NCI-H2107 treated with DMSO at 0.1 percent for 48 hours (cell line): ENCODE data around the gene MVK.
A peak's percentile ranks its signal among the peaks of the same experiment; 100 is the strongest.
"Not testable (repeated sequence)": the region's sequence is repeated elsewhere in the genome, so short reads cannot be mapped to it uniquely, and the experiment has no call there.

ENCODE experiments used
- DNase-seq: peaks from one replicate; lab custom pipeline; 2025; ENCODE audit not compliant: unreplicated experiment; lab: John Stamatoyannopoulos, UW

MVK gene

DNA sequence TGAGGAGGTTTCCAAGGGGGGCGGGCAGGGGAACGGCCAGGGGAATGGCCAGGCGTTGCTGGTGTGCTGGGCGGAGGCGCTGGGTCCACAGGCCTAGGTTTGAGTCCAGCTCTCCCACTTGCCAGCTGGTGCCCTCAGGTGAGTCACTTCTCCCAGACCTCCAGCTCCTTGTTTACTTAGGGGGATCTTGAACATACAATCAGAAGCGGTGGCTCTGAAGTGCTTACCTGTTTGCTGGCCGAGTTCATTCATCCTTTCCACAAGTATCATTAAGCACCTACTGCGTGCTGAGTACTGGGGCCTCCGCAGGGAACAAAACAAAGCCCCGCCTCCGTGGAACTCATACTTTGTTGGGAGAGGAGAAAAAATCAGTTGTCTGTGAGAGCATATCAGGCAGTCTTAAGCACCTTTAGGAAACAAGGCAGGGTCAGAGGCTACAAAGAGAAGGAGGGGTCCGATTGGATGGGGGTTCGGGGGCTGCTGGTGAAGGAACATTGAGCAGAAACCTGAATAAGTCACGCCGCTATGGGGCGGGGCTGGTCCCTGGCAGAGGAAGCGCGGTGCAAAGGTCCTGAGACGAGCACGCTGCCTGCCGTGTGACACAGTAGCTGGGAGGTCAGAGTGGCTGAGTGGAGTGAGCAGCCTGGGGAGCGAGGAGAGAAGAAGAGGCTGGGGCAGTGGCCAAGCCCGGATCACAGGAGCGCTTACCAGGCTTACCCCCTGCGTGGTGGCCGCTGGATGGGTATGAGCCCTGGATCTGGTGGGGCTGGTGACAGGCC lies 15.1 kb downstream of the MVK start:
- DNase-seq, result no peak

GRCh38 chr12:109589240-109589590 lies 15.6 kb downstream of the MVK start:
- no peak for DNase-seq

GRCh38 chr12:109589691-109590245 lies 16.2 kb downstream of the MVK start:
- DNase-seq, result no peak

GRCh38 chr12:109590566-109590965 lies 17.0 kb downstream of the MVK start:
- no peak for DNase-seq

DNA sequence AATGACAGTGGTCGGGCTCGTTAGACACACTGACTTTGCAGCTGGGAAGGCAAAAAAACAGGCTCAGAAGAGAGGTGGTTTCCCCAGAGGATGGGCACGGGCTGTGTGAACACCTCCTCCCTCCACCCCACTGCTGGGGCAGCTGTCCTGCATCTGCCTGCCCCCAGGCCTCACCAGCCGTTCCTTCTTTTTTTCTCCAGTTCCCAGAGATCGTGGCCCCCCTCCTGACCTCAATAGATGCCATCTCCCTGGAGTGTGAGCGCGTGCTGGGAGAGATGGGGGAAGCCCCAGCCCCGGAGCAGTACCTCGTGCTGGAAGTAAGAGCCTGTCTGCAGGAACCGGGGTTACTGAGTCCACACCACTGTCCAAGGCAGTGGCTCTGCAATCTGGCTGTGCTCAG lies 17.4 kb downstream of the MVK start:
- DNase-seq, result no peak

GRCh38 chr12:109592195-109592904 lies 18.8 kb downstream of the MVK start:
- DNase-seq, result no peak

DNA sequence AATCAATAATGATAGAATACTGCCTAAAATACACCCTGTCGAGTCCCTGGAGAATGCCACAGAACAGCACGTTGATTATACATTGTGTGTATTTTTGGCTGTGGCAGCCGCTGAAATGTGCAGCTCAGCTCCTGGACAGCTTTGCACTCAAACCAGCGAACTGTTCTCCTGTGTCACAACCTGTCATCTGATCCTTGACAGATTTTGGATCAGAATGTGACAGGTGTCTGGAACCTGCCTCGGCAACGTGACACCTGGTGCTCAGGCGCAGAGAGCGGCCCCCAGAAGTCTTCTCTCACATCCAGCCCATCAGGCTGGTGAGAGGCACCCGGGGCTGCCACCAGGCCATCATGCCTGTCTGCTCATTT lies 19.3 kb downstream of the MVK start:
- peak; percentile 82 for DNase-seq

DNA sequence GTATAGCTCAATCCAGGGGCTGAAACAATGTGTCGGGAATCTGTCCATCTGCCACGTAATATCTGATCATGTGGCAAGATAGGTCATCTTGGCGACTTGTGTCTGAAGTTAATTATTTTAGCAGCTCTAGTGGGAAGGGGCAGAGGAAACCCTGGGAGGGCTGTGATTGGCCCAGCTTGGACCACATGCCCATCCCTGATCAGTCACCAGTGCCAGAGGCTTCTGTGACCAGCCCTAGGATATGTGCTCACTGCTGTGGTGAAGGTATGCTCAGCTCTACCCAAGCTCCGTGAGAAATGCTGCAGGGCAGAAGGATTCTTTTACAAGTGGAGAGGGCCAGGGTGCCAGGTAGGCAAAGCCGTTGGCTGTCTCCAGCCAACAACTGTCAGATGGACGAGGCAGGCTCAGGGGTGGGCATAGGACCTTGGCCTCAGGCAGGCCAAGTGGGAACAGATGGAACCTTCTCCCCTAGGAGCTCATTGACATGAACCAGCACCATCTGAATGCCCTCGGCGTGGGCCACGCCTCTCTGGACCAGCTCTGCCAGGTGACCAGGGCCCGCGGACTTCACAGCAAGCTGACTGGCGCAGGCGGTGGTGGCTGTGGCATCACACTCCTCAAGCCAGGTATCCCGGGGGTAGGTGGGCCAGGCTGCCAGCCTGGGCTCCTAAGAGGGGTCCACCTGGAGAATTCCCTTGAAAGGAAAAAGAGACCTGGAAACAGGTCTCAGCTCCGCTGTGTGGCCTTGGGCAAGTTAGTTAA lies 21.1 kb downstream of the MVK start:
- DNase-seq, result no peak

DNA sequence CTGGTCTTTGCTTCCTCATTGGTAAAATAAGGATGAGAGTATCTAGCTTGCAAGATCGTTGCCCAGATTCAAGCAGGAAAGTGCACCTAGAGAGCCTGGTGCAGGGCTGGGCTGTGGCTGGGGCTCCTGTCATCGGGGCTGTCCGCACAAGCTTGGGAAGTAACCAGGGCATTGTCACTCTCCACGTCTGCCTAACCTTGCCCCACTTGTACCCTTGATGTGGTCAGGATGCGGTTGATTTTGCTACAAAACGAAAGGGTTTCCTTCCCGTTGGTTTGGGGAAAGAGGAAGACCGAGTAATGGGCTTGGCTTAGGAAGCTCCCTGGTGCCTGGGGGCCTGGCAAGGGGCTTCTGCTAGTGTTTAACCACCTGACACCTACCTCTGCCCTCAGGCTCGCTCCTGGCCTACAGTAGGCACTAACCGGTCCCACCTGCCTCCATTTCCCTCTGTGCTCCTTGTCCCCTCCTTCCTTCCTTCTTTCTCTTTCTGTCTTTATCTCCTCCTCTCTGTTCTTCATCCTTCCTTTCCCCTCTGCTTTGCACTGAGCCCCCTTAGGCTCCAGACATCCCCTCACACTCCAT lies 21.8 kb downstream of the MVK start:
- DNase-seq, result no peak

GRCh38 chr12:109596418-109597244 lies 23.0 kb downstream of the MVK start:
- DNase-seq, result no peak

GRCh38 chr12:109597414-109597794 lies 23.8 kb downstream of the MVK start:
- DNase-seq, result no peak

DNA sequence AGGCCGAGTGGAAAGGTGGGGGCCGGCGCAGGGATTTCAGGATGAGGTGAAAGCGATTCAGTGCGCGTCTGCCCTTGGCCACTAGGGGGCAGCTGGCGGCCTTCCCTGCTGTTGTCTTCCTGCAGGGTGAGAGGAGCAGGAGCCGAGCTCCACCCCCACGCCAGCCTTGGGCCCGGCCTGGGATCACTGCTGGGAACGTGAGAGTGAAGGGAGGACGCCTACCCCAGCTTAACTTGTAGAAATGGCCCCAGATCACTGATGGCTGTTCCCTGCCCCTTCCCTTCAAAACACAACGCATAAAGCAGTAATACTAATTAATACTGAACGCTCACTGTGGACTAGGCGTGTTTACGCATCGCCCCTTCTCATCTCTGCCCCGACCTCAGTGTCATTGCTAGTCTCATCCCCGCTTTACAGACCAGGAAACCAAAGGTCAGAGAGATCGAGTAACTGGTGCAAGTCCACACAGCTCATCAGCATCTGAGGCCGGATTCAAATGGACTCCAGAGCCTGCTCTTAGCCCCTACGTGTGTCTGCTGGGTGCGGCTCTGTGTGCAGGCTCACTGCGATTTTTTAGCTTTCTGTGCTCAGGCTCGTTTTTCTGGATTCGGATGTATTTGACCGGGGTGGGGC lies 24.3 kb downstream of the MVK start:
- DNase-seq, result peak; percentile 82

GRCh38 chr12:109598428-109598854 lies 24.8 kb downstream of the MVK start:
- no peak for DNase-seq

DNA sequence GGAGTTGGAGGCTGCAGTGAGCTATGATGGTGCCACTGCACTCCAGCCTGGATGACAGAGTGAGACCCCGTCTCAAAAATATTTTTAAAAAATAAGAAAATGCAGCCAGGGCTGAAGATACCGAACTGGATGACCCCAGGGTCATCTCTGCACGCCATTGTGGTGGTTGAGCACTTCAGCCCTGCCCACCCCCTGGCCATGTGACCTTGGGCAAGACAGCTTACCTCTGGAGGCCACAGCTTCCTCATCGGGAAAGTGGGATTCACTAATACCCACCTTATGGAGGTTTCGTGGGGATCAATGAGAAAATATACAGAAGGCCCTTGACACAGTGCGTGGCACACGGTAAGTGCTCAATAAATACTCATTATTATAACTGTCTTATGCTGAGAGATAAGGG lies 25.5 kb downstream of the MVK start:
- no peak for DNase-seq

GRCh38 chr12:109600481-109600880 lies 26.9 kb downstream of the MVK start:
- no peak for DNase-seq

DNA sequence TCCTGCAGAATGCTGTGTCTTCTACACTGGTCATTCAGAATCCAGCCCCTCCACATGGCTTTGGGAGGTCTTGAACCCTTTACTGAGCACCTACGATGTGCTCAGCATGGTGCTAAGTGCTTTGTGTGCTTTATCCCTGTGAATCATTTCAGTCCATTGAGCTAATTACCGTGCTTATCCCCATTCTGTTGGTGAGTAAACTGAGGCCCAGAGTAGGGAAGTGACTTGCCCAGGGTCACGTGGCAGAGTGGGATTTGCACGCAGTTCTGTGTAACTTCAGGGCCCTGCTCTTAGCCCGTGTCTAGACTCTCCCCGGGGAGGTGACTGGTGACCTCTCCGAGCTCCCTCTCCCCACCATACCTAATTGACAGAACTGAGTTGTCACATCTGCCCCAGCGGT lies 27.4 kb downstream of the MVK start:
- DNase-seq, result no peak

DNA sequence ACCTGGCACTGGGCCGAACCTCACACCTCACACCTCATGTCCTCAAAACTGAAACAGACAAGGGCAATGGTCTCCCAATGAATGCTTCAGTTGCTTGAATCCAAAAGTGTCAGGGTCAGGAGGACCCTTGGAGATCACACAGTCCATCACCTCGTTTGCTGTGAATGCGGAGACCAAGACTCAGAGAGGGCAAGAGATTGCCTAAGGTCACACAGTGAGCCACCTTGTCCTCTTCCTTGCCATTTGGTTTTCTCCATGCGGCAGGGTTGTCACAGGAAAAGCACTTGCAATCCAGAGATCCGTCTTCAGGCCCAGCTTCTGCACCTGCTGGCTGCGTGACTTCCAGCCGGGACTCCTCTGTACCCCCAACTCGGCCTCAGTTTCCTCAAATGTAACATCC lies 28.0 kb downstream of the MVK start:
- no peak for DNase-seq

- not testable (repeated sequence) for DNase-seq
Observed at GRCh38 chr12:109602132-109602531, 28.5 kb downstream of the MVK start.

DNA sequence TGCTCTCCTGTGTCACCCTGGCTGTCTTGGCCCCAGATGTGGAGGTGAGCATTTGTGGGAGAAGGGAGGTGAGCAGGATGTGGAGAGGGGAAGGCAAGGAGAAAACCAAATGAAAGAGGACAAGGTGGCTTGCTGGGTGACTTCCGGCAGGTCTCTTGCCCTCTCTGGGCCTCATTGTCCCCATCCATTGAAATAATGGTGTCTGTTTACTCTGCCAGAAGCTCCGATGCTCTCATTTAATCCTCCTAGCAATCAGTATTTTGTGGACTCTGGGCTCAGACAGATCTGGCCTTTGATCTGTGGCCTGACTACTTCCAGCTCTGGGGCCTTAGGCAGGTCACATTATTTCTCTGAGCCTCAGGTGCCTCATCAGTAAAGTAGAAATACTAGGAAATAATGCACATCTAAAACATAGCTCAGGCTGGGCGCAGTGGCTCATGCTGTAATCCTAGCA lies 30.6 kb downstream of the MVK start:
- DNase-seq, result no peak

DNA sequence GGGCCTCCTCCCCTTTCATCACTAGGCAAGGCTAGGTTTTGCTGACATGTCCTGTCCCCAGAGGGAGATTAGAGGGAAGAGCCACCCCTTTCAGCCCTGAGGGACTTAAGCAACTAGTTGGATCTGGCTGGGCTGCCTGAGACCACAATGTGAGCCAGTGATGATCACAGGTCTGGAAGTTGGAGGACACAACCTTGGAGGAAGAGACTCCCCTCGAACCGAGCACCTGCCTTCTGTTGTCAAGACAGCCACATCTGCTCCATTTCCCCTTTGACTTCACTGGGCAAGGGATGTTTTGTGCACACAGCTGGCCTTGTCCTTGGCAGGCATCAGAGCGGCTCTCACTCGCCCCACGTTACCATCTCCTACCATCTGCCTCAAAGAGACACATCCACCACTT lies 31.4 kb downstream of the MVK start:
- DNase-seq, result no peak
